ENCODE measurements around the gene ADAD2. TPM values are rescaled to one million over a fixed set of nuclear protein-coding genes. Genes with fewer than 3 reads are reported as not detected.

The ADAD2 gene
- total RNA-seq, 3 donors from 2014 or later (not counting 1 experiment from before 2014, with no cell fraction given): not detected

Other genes with a start within 250 kb of the ADAD2 start
- 1 to 10 TPM; 3.9 to 4.1 (median 4.0) TPM for gene OSGIN1, start 237.9 kb upstream of the ADAD2 start, total RNA-seq
- gene NECAB2, start 222.9 kb upstream of the ADAD2 start, total RNA-seq: under 1 TPM in 1 of 3 donors, not detected in 2; 0.75 TPM
- gene SLC38A8, start 148.4 kb upstream of the ADAD2 start, total RNA-seq: not detected
- gene MBTPS1, start 74.2 kb upstream of the ADAD2 start, total RNA-seq: 100 to 1,000 TPM in 2 of 3 donors, 10 to 100 TPM in 1; 85.2 to 124 (median 113) TPM
- gene HSDL1, start 46.0 kb upstream of the ADAD2 start, total RNA-seq: 10 to 100 TPM; 11.2 to 15.3 (median 13.5) TPM
- gene DNAAF1, start 45.8 kb upstream of the ADAD2 start, total RNA-seq: 1 to 10 TPM in 1 of 3 donors, under 1 TPM in 2; 0.43 to 2.9 (median 0.95) TPM
- gene TAF1C, start 4.1 kb upstream of the ADAD2 start, total RNA-seq: 10 to 100 TPM; 89.0 to 97.7 (median 91.9) TPM
- gene KCNG4, start 48.9 kb downstream of the ADAD2 start, total RNA-seq: not detected
- gene WFDC1, start 103.7 kb downstream of the ADAD2 start, total RNA-seq: not detected
- not detected for gene ATP2C2, start 177.4 kb downstream of the ADAD2 start, total RNA-seq

Measured in natural killer cell (primary cell).